Ascending aorta (tissue), 2 donors: ENCODE results near the gene ZFP36L2. TPM values are rescaled to one million over a fixed set of nuclear protein-coding genes. Genes with fewer than 3 reads are reported as not detected.

ENCODE experiments used
- DNase-seq, 2 donors: peaks; one replicate each; pipeline ENCODE4 v3.0.0-alpha.2; 2019; ENCODE audit warnings: low spot score in 2 of 2
- H3K27ac ChIP-seq, 2 donors: fragments of 200-600 bp; sonication (generic); one replicate each; pipeline ENCODE4 v1.5.1; 2016 to 2017; ENCODE audit warnings: mild to moderate bottlenecking in 1 of 2
- H3K27me3 ChIP-seq: fragments of 200-600 bp; sonication (generic); one replicate; pipeline ENCODE4 v1.5.1; 2017
- H3K36me3 ChIP-seq, 2 donors: fragments of 200-600 bp; sonication (generic); one replicate each; pipeline ENCODE4 v1.5.1; 2016
- H3K4me1 ChIP-seq, 2 donors: fragments of 200-600 bp; sonication (generic); one replicate each; pipeline ENCODE4 v1.5.1; 2016 to 2017; ENCODE audit warnings: mild to moderate bottlenecking in 1 of 2
- H3K4me3 ChIP-seq, 2 donors: fragments of 200-600 bp; sonication (generic); one replicate each; pipeline ENCODE4 v1.5.1; 2016 to 2017; ENCODE audit warnings: mild to moderate bottlenecking in 1 of 2
- H3K9me3 ChIP-seq, 2 donors: fragments of 200-600 bp; sonication (generic); one replicate each; pipeline ENCODE4 v1.5.1; 2016
- intact Hi-C: fragments of 100-400 bp; cut with DNase I; formaldehyde crosslinking; loops from one replicate; pipeline ENCODE4 v1.15.1; 2023
- total RNA-seq: library from RNA; depleted of rRNA; stranded (reverse); fragments of >200 nt; gene quantifications from one replicate; pipeline ENCODE4 v1.1.0, GENCODE V29; 2016
- TF ChIP-seq, protein P1 (sequence below), 3 experiments: fragments of 200-600 bp in 2 of 3; fragments of 450-650 bp in 1 of 3; sonication (generic) in 2 of 3; IDR thresholded peaks; one replicate each; pipeline ENCODE4 v1.5.1; 2016 to 2019; ENCODE audit warnings: antibody characterized with exemption in 3 of 3, mild to moderate bottlenecking in 1 of 3, moderate library complexity in 1 of 3

Gene ZFP36L2
- total RNA-seq, 1 donor from 2014 or later = 148 TPM

DNA sequence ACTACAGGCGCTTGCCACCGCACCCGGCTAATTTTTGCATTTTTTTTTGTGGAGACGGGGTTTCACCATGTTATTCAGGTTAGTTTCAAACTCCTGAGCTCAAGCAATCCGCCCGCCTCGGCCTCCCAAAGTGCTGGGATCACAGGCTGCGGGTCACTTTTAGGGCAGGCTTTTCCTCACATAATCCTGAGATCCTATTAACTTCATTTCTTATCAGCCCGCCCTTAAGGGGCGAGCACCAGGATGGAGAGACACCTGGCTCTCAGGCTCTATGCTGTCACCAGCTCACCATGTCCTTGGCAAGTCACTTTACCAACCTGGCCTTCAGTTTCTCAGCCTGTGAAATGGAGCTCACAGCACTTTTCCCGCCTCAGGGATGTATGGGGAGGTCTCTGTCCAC is 23.0 kb downstream of the ZFP36L2 start:
- Histone ChIP-seq H3K27me3 (no peaks in the 10 kb centered on the region), H3K36me3 (no peaks in the 10 kb centered on the region), H3K9me3 (no peaks in the 10 kb centered on the region), H3K4me3 (no peak overlapping the region), H3K27ac (no peak overlapping the region), H3K4me1 (no peaks in the 10 kb centered on the region)
- intact Hi-C loops = no loop called here
- DNase-seq = no peak
- TF ChIP-seq, protein P1, sequence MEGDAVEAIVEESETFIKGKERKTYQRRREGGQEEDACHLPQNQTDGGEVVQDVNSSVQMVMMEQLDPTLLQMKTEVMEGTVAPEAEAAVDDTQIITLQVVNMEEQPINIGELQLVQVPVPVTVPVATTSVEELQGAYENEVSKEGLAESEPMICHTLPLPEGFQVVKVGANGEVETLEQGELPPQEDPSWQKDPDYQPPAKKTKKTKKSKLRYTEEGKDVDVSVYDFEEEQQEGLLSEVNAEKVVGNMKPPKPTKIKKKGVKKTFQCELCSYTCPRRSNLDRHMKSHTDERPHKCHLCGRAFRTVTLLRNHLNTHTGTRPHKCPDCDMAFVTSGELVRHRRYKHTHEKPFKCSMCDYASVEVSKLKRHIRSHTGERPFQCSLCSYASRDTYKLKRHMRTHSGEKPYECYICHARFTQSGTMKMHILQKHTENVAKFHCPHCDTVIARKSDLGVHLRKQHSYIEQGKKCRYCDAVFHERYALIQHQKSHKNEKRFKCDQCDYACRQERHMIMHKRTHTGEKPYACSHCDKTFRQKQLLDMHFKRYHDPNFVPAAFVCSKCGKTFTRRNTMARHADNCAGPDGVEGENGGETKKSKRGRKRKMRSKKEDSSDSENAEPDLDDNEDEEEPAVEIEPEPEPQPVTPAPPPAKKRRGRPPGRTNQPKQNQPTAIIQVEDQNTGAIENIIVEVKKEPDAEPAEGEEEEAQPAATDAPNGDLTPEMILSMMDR (IDR thresholded peaks at IDR 0.05) = no peak

DNA sequence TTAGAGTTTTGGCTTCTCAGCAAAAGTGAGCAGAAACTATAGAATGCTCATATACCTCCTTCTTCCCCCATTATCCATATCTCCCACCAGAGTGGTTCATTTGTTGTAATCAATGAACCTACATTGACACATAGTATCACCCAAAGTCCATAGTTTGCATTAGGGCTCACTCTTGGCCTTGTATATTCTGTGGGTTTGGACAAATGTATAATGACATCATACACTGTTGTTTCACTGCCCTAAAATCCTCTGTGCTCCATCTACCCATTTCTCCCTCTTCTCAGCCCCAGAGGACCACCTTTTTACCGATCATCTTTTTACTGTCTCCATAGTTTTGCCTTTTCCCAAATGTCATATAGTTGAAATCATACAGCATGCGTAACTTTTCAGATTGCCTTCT is 24.1 kb downstream of the ZFP36L2 start:
- no peak for DNase-seq
- Histone ChIP-seq H3K4me1 (no peaks in the 10 kb centered on the region), H3K4me3 (no peak overlapping the region), H3K9me3 (no peaks in the 10 kb centered on the region), H3K27ac (no peak overlapping the region), H3K27me3 (no peaks in the 10 kb centered on the region), H3K36me3 (no peaks in the 10 kb centered on the region)
- intact Hi-C loops = no loop called here
- TF ChIP-seq, protein P1 (IDR thresholded peaks at IDR 0.05) = no peak

DNA sequence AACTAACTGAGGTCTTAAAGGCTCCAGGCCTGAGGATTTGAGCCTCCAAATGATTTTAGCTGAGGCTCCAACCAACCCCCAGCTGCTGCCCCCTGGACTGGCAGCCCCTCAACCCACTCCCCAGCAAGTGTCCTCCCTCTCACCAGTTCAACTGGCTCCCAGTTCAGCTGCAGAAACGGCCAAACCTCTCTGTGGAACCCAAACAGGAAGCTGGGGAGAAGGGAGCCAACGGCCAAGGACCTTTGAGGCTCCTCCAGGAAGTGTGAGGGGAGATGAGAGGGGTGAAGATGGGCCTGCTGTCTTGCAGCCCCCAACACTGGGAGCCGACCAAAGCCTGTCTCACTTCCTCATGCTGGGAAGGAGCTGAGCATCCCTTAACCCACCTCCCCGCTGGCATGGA is 24.9 kb downstream of the ZFP36L2 start:
- Histone ChIP-seq H3K4me3 (no peak overlapping the region), H3K36me3 (no peaks in the 10 kb centered on the region), H3K4me1 (no peaks in the 10 kb centered on the region), H3K27ac (no peak overlapping the region), H3K27me3 (no peaks in the 10 kb centered on the region), H3K9me3 (no peaks in the 10 kb centered on the region)
- TF ChIP-seq, protein P1 (IDR thresholded peaks at IDR 0.05) = no peak
- intact Hi-C loops = no loop called here
- no peak for DNase-seq

DNA sequence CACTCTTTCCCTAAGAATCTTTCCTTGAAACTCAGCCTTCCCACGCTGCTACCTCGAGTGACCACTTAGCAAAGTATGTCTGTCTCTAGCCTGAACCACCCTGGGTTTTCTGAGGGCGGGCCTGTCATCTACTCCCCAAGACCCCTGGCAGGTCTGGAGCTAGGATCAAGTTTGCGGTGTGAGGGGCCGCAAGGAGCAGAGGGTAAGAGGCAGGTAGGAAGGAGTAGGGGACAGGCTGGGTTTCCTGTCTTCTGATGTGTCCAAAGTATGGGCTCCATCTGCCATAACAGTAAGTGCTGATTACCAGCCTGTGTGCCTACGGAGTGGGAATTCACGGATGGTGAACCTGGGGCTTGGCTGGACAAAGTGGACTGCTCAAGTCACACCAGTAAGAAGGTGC is 25.4 kb downstream of the ZFP36L2 start:
- no peak overlapping the region for H3K27ac ChIP-seq
- H3K9me3 ChIP-seq = no peaks in the 10 kb centered on the region

DNA sequence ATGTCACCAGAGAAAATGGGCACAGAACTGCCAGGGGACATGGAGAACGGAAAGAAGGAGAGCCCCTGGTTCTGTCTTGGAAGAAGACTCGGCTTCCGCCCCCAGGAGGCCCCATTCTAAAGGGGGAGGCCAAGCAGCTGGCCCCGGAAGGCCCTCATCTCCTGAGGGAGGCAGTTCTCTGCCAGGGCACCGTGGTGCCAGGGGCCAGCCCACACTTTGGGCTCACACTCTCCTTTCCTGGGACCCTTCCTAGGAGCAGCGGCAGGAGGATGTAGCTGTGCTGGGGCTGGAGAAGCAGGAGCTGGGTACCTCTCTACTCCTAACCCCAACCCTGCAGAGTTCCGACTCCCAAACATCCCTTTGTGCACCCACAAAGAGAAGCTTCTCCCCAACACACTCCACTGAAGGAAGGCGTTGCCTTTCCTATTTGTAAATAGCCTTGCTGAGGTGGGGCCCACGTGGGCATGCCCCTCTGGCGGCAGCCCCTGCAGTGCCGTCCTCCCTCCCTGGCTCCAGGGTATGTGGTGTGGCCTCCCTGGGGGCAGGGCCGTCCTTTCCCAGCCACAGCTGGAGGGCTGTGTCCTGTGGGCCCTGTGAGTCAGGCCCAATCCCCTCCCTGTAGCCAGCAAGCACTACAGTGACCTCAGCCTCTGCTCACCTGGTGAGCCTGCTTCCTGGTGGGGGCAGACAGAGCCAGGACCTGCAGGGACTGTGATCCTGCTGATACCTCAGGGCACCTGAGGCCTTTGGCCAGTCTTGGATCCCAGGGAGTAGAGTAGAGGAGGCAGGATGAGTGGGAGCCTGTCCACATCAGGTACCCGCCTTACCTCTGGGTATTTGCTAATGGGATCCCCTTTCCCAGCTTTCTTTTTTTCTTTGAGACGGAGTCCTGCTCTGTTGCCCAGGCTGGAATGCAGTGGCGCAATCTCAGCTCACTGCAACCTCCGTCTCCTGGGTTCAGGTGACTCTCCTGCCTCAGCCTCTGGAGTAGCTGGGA is 26.6 kb downstream of the ZFP36L2 start:
- intact Hi-C loops = no loop called here
- TF ChIP-seq, protein P1 (IDR thresholded peaks at IDR 0.05) = no peak
- Histone ChIP-seq H3K27me3 (no peaks in the 10 kb centered on the region), H3K36me3 (no peaks in the 10 kb centered on the region), H3K27ac (no peak overlapping the region), H3K9me3 (no peaks in the 10 kb centered on the region), H3K4me1 (no peaks in the 10 kb centered on the region), H3K4me3 (no peak overlapping the region)
- no peak for DNase-seq

More for the DNA sequence above, 25.4 kb downstream of the ZFP36L2 start:
- no peaks in the 10 kb centered on the region for H3K36me3 ChIP-seq
- TF ChIP-seq, protein P1 (IDR thresholded peaks at IDR 0.05) = no peak
- no peaks in the 10 kb centered on the region for H3K4me1 ChIP-seq
- DNase-seq = no peak
- H3K27me3 ChIP-seq = no peaks in the 10 kb centered on the region
- no peak overlapping the region for H3K4me3 ChIP-seq
- intact Hi-C loops = no loop called here
